ENCODE data around the gene BAHD1.

- TF ChIP-seq CHD2 (IDR thresholded peaks at IDR 0.05; ENCODE audit: low read length, partially characterized antibody) (no peak), FOXJ3 (CRISPR knock-in tag; IDR thresholded peaks at IDR 0.05) (no peak), CTCF (IDR thresholded peaks at IDR 0.05) (no peak), NRF1 (IDR thresholded peaks at IDR 0.05; ENCODE audit: low read depth, low read length) (no peak), SMC3 (IDR thresholded peaks at IDR 0.05; ENCODE audit: low read depth, low read length) (no peak), POLR2AphosphoS5 (IDR thresholded peaks at IDR 0.05; ENCODE audit: low read depth, low read length) (no peak), MEF2A (IDR thresholded peaks at IDR 0.05; ENCODE audit: borderline replicate concordance, low read depth) (no peak), TCF12 (IDR thresholded peaks at IDR 0.05) (no peak), MAX (IDR thresholded peaks at IDR 0.05; ENCODE audit: low read depth) (no peak), REST (IDR thresholded peaks at IDR 0.05; ENCODE audit: low read depth, low read length) (no peak), EP300 (IDR thresholded peaks at IDR 0.05; ENCODE audit: borderline replicate concordance in 1 of 2, low read depth in 1 of 2, low read length in 1 of 2) (no peak)
These were observed 25.9 kb downstream of the BAHD1 start for GRCh38 chr15:40466426-40467260.
